Measurements from ENCODE around the gene HPSE2.
"Not testable (repeated sequence)": the region's sequence is repeated elsewhere in the genome, so short reads cannot be mapped to it uniquely, and the experiment has no call there.

Gene HPSE2

GRCh38 chr10:99235658-99236626 lies at the start of gene HPSE2:
Gene HPSE2 (minus strand): TSS chr10:99235852.
- no peak for DNase-seq (ENCODE audit: low spot score)

- no peak for DNase-seq (ENCODE audit: low spot score)
These were observed 44.8 kb upstream of the HPSE2 start for GRCh38 chr10:99280472-99280871.

- DNase-seq (ENCODE audit: low spot score): no peak
These were observed 44.0 kb upstream of the HPSE2 start for GRCh38 chr10:99279626-99280111.

GRCh38 chr10:99276848-99277486 lies 41.3 kb upstream of the HPSE2 start:
- DNase-seq (ENCODE audit: low spot score): no peak

- DNase-seq (ENCODE audit: low spot score): no peak
These were observed 30.7 kb upstream of the HPSE2 start for GRCh38 chr10:99266383-99266782.

GRCh38 chr10:99248824-99249223 lies 13.2 kb upstream of the HPSE2 start:
- no peak for DNase-seq (ENCODE audit: low spot score)

GRCh38 chr10:99247893-99248292 lies 12.2 kb upstream of the HPSE2 start:
- not testable (repeated sequence) for DNase-seq (ENCODE audit: low spot score)

GRCh38 chr10:99236627-99237309 lies 1.1 kb upstream of the HPSE2 start:
- DNase-seq (ENCODE audit: low spot score): no peak

- no peak for DNase-seq (ENCODE audit: low spot score)
These were observed 628 bp downstream of the HPSE2 start for GRCh38 chr10:99234791-99235657.

GRCh38 chr10:99234041-99234790 lies 1.4 kb downstream of the HPSE2 start:
- peak; percentile 9 for DNase-seq (ENCODE audit: low spot score)

GRCh38 chr10:99233689-99234037 lies 2.0 kb downstream of the HPSE2 start:
- no peak for DNase-seq (ENCODE audit: low spot score)

- no peak for DNase-seq (ENCODE audit: low spot score)
These were observed 2.5 kb downstream of the HPSE2 start for GRCh38 chr10:99233000-99233688.

- DNase-seq (ENCODE audit: low spot score): no peak
These were observed 3.2 kb downstream of the HPSE2 start for GRCh38 chr10:99232360-99232999.

GRCh38 chr10:99224766-99225165 lies 10.9 kb downstream of the HPSE2 start:
- no peak for DNase-seq (ENCODE audit: low spot score)

- DNase-seq (ENCODE audit: low spot score): no peak
These were observed 28.3 kb downstream of the HPSE2 start for GRCh38 chr10:99207340-99207739.

- DNase-seq (ENCODE audit: low spot score): no peak
These were observed 32.3 kb downstream of the HPSE2 start for GRCh38 chr10:99203310-99203709.

- DNase-seq (ENCODE audit: low spot score): no peak
These were observed 62.7 kb downstream of the HPSE2 start for GRCh38 chr10:99172950-99173349.

- peak; percentile 13 for DNase-seq (ENCODE audit: low spot score)
These were observed 63.4 kb downstream of the HPSE2 start for GRCh38 chr10:99172128-99172738.

- DNase-seq (ENCODE audit: low spot score): no peak
These were observed 65.5 kb downstream of the HPSE2 start for GRCh38 chr10:99170116-99170675.

All from cerebellar cortex (tissue), 1 donor.